SU-DHL-6 (cell line): ENCODE data around the gene PF4V1.

Experiments
- H2AFZ ChIP-seq: fragments of 200-600 bp; sonication (generic); 2 replicates; pipeline ENCODE4 v1.6.1; 2014; ENCODE audit warnings: low read depth, mild to moderate bottlenecking, moderate library complexity, mixed read lengths, antibody characterized with exemption, low read length; ENCODE audit not compliant: severe bottlenecking
- H3F3A ChIP-seq: fragments of 200-600 bp; shearing (Covaris generic); 2 replicates; pipeline ENCODE4 v1.6.0; 2016; ENCODE audit warnings: antibody characterized with exemption, mild to moderate bottlenecking; ENCODE audit not compliant: insufficient read depth
- H3K27ac ChIP-seq: fragments of 200-600 bp; sonication (generic); 2 replicates; pipeline ENCODE4 v1.5.1; 2016; ENCODE audit warnings: low read depth, mild to moderate bottlenecking, low read length, moderate library complexity, mixed read lengths
- H3K27me3 ChIP-seq: fragments of 200-600 bp; sonication (generic), shearing (Covaris generic); 2 replicates; pipeline ENCODE4 v1.6.0; 2014; ENCODE audit warnings: mild to moderate bottlenecking, low read length
- H3K36me3 ChIP-seq: fragments of 200-600 bp; sonication (generic); 2 replicates; pipeline ENCODE4 v1.6.1; 2014; ENCODE audit warnings: mild to moderate bottlenecking, low read length, mixed read lengths
- H3K4me2 ChIP-seq: fragments of 300-600, 200-600 bp; shearing (Covaris generic), sonication (generic); 2 replicates; pipeline ENCODE4 v1.6.0; 2014; ENCODE audit warnings: low read length, low read depth, mild to moderate bottlenecking; ENCODE audit not compliant: poor library complexity, severe bottlenecking
- H3K4me3 ChIP-seq: fragments of 200-600 bp; sonication (generic); 2 replicates; pipeline ENCODE4 v1.5.1; 2014; ENCODE audit warnings: antibody characterized with exemption, low read length, mild to moderate bottlenecking, mixed read lengths; ENCODE audit not compliant: insufficient read depth, poor library complexity, severe bottlenecking
- H3K79me2 ChIP-seq: fragments of 200-600 bp; sonication (generic); 2 replicates; pipeline ENCODE4 v1.6.1; 2014; ENCODE audit warnings: mild to moderate bottlenecking, low read length, moderate library complexity; ENCODE audit not compliant: insufficient read depth
- H3K9ac ChIP-seq: fragments of 200-600 bp; sonication (generic); 2 replicates; pipeline ENCODE4 v1.7.0; 2014; ENCODE audit warnings: mild to moderate bottlenecking, low read length
- H3K9me2 ChIP-seq: fragments of 200-600 bp; sonication (generic); replicated peaks from 2 replicates; pipeline ENCODE4 v1.6.1; 2014; ENCODE audit warnings: low read length; ENCODE audit not compliant: insufficient read depth
- H3K9me3 ChIP-seq: fragments of 200-600 bp; sonication (generic); 2 replicates; pipeline ENCODE4 v1.6.1; 2014; ENCODE audit warnings: low read length, mixed read lengths; ENCODE audit not compliant: insufficient read depth
- H4K20me1 ChIP-seq: fragments of 200-600 bp; sonication (generic); 2 replicates; pipeline ENCODE4 v1.6.1; 2014; ENCODE audit warnings: low read depth, mild to moderate bottlenecking, antibody characterized with exemption, low read length, moderate library complexity, mixed read lengths
- EZH2phosphoT487 ChIP-seq: fragments of 200-600 bp; sonication (generic), shearing (Covaris generic); conservative IDR thresholded peaks from 2 replicates; pipeline ENCODE4 v1.6.1; 2018; ENCODE audit warnings: mild to moderate bottlenecking, antibody characterized with exemption, low read length, moderate library complexity, mixed read lengths
- TF ChIP-seq, protein P1 (sequence below): fragments of 200-600 bp; sonication (generic); IDR thresholded peaks from one replicate; pipeline ENCODE4 v1.5.1; 2017; ENCODE audit warnings: antibody characterized with exemption, mild to moderate bottlenecking, low read length, moderate library complexity; ENCODE audit not compliant: insufficient read depth, poor library complexity, severe bottlenecking

PF4V1 gene

DNA sequence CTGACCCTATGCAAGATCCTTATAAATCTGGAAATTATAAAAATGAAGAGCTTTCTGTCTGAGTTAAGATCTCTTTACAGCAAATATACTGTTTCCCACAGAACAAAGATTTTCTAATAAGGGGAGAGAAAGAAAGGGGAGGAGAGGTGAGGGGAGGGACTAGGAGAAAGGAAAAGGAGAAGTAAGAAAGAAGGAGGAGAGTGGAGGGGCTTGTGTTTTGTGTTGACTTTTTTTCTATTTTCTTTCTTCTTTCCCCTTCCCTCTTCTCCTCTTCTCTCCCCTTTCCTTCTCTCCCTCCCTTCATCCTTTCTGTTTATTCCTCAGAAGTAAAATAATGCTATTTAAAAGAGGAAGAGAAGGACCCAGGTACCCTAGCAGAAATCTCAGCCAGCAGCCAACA is 10.4 kb upstream of the PF4V1 start:
- Histone ChIP-seq H3K27me3 (no peaks in the 10 kb centered on the region), H3K79me2 (no peaks in the 10 kb centered on the region), H2AFZ (no peak overlapping the region), H4K20me1 (no peaks in the 10 kb centered on the region), H3K4me2 (no peak overlapping the region), H3K9me2 (no peaks in the 10 kb centered on the region), H3F3A (no peaks in the 10 kb centered on the region), H3K9me3 (no peaks in the 10 kb centered on the region), H3K36me3 (no peaks in the 10 kb centered on the region), H3K9ac (no peak overlapping the region), H3K27ac (no peak overlapping the region), H3K4me3 (no peak overlapping the region)
- TF ChIP-seq, protein P1, sequence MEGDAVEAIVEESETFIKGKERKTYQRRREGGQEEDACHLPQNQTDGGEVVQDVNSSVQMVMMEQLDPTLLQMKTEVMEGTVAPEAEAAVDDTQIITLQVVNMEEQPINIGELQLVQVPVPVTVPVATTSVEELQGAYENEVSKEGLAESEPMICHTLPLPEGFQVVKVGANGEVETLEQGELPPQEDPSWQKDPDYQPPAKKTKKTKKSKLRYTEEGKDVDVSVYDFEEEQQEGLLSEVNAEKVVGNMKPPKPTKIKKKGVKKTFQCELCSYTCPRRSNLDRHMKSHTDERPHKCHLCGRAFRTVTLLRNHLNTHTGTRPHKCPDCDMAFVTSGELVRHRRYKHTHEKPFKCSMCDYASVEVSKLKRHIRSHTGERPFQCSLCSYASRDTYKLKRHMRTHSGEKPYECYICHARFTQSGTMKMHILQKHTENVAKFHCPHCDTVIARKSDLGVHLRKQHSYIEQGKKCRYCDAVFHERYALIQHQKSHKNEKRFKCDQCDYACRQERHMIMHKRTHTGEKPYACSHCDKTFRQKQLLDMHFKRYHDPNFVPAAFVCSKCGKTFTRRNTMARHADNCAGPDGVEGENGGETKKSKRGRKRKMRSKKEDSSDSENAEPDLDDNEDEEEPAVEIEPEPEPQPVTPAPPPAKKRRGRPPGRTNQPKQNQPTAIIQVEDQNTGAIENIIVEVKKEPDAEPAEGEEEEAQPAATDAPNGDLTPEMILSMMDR: no peak
- TF ChIP-seq EZH2phosphoT487: no peak

DNA sequence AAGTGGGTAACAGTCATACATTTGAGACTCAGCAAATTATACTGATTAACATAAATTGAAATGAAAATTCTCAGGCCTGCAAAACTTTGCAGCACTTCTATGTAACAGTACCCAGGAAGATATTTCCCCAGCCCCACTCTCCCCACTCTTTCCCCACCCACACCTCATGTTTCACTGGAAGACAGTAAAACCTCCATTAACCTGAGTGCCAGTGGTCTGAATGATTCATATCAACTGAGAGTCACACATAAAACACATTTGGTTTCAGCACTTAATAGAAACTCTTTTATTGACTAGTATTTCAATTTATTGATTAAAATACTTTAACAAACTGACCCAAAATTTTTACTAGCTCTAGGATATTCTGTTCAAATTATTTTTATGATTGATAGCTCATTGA is 9.7 kb upstream of the PF4V1 start:
- Histone ChIP-seq H3K27me3 (no peaks in the 10 kb centered on the region), H3K9me2 (no peaks in the 10 kb centered on the region), H4K20me1 (no peaks in the 10 kb centered on the region), H2AFZ (no peak overlapping the region), H3K27ac (no peak overlapping the region), H3K9ac (no peak overlapping the region), H3K9me3 (no peaks in the 10 kb centered on the region), H3K36me3 (no peaks in the 10 kb centered on the region), H3F3A (no peaks in the 10 kb centered on the region), H3K4me3 (no peak overlapping the region), H3K79me2 (no peaks in the 10 kb centered on the region), H3K4me2 (no peak overlapping the region)
- TF ChIP-seq, protein P1: no peak
- no peak for TF ChIP-seq EZH2phosphoT487

DNA sequence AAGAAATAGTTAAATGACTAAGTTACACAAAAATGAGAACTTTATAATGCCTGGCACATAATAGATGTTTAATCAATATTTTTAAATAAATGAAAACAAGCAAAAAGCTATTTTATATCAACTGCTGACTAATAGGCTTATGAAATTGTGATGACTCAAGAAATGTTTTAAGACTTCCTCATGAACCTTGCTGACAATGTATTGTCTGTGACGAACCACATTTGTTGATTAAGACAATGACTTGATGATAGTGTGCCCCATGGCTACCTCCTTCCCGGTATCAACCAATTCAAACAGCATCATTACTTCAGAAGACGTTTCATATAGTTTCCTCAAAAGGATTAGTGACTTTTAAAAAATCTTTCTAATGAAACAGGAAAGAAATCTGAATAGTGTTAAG is 8.8 kb upstream of the PF4V1 start:
- Histone ChIP-seq H2AFZ (no peak overlapping the region), H3K4me3 (no peak overlapping the region), H3K27me3 (no peaks in the 10 kb centered on the region), H3K27ac (no peak overlapping the region), H3K9me2 (no peaks in the 10 kb centered on the region), H3K4me2 (no peak overlapping the region), H3K9me3 (no peaks in the 10 kb centered on the region), H3F3A (no peaks in the 10 kb centered on the region), H3K9ac (no peak overlapping the region), H4K20me1 (no peaks in the 10 kb centered on the region), H3K79me2 (no peaks in the 10 kb centered on the region), H3K36me3 (no peaks in the 10 kb centered on the region)
- TF ChIP-seq EZH2phosphoT487: no peak
- TF ChIP-seq, protein P1: no peak

DNA sequence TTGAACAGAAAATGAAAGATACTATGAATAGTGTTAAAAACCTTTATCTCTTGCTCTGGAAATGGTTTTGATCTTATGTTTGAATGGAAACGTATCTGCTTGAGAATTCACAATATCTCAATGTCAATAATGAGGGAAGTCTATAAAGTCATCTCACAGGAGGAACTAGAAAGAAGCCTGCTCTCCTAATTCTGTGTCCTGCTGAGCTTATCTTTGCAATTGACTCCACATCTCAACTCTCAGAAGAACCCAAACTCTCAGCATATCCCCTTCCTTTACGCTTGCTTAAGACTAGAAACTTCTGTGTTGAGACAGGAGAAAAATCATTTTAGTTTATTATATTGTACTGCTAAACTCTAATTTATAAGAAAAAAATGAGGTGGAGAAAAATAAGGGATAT is 8.3 kb upstream of the PF4V1 start:
- Histone ChIP-seq H3K9me2 (no peaks in the 10 kb centered on the region), H3K36me3 (no peaks in the 10 kb centered on the region), H3K27ac (no peak overlapping the region), H3F3A (no peaks in the 10 kb centered on the region), H3K4me2 (no peak overlapping the region), H3K27me3 (no peaks in the 10 kb centered on the region), H4K20me1 (no peaks in the 10 kb centered on the region), H3K9ac (no peak overlapping the region), H3K9me3 (no peaks in the 10 kb centered on the region), H3K4me3 (no peak overlapping the region), H2AFZ (no peak overlapping the region), H3K79me2 (no peaks in the 10 kb centered on the region)
- TF ChIP-seq, protein P1: no peak
- TF ChIP-seq EZH2phosphoT487: no peak
